K562 treated with DMSO at 1 percent for 24 hours (cell line): ENCODE results near the gene C20orf96. TPM values are rescaled to one million over a fixed set of nuclear protein-coding genes. Genes with fewer than 3 reads are reported as not detected.

Experiments
- total RNA-seq: library from RNA; unstranded; fragments of 300-600 nt; gene quantifications from 2 replicates; pipeline ENCODE4 v1.2.3, GENCODE V29; 2022; ENCODE audit warnings: low read depth; ENCODE audit not compliant: insufficient read depth

C20orf96 gene, protein sequence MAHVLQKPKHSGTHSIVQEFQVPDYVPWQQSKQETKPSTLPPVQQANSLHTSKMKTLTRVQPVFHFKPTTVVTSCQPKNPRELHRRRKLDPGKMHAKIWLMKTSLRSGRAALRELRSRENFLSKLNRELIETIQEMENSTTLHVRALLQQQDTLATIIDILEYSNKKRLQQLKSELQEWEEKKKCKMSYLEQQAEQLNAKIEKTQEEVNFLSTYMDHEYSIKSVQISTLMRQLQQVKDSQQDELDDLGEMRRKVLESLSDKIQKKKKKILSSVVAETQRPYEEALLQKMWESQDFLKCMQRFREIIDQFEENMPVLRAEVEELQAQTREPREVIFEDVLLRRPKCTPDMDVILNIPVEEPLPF
- 3.5 and 4.7 TPM in 2 replicates for total RNA-seq

DNA sequence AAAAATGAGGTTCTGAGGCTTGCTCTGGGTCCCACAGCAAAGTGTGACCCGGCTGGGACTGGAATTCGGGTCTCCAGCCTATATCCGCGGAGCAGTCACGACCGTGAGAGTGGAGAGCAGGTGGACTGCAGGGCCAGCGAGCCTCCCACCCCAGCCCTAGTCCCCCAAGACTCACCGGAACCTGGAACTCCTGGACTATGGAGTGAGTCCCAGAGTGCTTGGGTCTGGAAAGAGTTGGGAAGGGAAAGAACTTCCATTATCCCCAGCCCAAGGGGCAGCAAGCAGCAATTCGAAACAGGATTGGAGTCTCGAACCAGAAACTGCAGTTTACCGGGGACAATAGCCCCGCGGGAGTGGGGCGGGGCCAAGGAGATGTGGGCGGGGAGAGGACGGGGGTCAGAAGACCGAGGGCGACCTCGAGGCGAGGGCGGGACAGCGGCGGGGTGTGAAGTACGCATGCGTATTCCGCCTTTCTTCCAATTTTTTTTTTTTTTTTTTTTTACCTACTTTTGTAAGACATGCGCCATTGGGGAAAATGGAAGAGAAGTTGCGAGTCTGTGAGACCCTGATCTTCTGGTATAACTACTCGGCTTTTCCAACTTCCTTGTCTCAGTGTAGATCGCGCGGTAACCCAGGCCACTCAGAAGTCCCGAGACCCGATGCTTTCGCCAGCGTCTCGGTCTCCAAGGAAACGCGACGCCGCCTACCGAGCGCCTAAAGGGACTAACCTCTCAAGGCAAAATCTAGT, at the start of gene C20orf96:
C20orf96 (minus strand) TSS at position 667 of the 748 bp plus-strand sequence; CDS start at position 527, 140 bp downstream.

GRCh38 chr20:325045-325888, 34.7 kb upstream of the C20orf96 start, which contains the start of gene SOX12:
TSS of gene SOX12 (plus strand) at chr20:325552. CDS start at chr20:325925, 373 bp downstream.

GRCh38 chr20:297098-297924, 6.8 kb upstream of the C20orf96 start, which contains the start of gene ZCCHC3:
TSS of gene ZCCHC3 (plus strand) at chr20:297570. CDS start at chr20:297587, 17 bp downstream.

GRCh38 chr20:257419-257818, 33.1 kb downstream of the C20orf96 start, which contains the start of gene DEFB132:
TSS of gene DEFB132 (plus strand) at chr20:257724. CDS start at chr20:257779, 55 bp downstream.

DNA sequence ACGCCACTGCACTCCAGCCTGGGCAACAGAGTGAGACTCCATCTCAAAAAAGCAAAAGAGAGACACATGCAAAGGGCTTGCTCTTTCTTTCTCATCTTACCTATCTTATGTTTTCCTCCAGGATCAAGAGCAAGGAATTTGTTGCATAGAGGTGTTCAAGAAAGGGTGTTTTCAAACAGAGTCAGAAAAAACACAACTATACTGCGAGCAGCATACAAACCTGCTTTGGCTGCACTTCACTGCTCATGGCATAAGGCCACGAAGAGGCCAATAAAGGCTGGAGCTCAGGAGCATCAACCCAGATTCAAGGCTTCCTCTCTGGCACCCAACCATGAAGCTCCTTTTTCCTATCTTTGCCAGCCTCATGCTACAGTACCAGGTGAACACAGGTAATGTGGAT, 63.6 kb downstream of the C20orf96 start, which contains the start of gene DEFB129:
DEFB129 (plus strand) TSS at position 301 of the 400 bp plus-strand sequence; CDS start at position 332, 31 bp downstream.

Other genes with a start within 250 kb of the C20orf96 start
- gene DEFB125, start 203.1 kb downstream of the C20orf96 start, total RNA-seq: not detected in 2 replicates
- gene DEFB126, start 148.2 kb downstream of the C20orf96 start, total RNA-seq: not detected in 2 replicates
- gene DEFB127, start 133.3 kb downstream of the C20orf96 start, total RNA-seq: not detected in 2 replicates
- not detected in 2 replicates for gene DEFB128, start 101.0 kb downstream of the C20orf96 start, total RNA-seq
- gene DEFB129, start 63.5 kb downstream of the C20orf96 start, total RNA-seq: not detected in 2 replicates
- not detected in 2 replicates for gene DEFB132, start 33.0 kb downstream of the C20orf96 start, total RNA-seq
- gene ZCCHC3, start 6.8 kb upstream of the C20orf96 start, total RNA-seq: 29.1 and 33.2 TPM in 2 replicates
- gene SOX12, start 34.8 kb upstream of the C20orf96 start, total RNA-seq: 23.9 and 25.0 TPM in 2 replicates
- 33.3 and 36.0 TPM in 2 replicates for gene NRSN2, start 56.4 kb upstream of the C20orf96 start, total RNA-seq
- gene TRIB3, start 90.0 kb upstream of the C20orf96 start, total RNA-seq: 306 and 374 TPM in 2 replicates
- gene RBCK1, start 117.5 kb upstream of the C20orf96 start, total RNA-seq: 133 and 157 TPM in 2 replicates
- gene TBC1D20, start 171.8 kb upstream of the C20orf96 start, total RNA-seq: 22.1 and 27.5 TPM in 2 replicates